ENCODE measurements around the gene OSTM1. TPM values are rescaled to one million over a fixed set of nuclear protein-coding genes. Genes with fewer than 3 reads are reported as not detected.

The OSTM1 gene
- polyA plus RNA-seq, 4 donors = 20.0 to 35.4 (median 28.3) TPM

- DNase-seq (ENCODE audit: low read depth in 4 of 4, low spot score in 2 of 4) = no peak
Observed at GRCh38 chr6:108105571-108105970, 31.0 kb upstream of the OSTM1 start.

GRCh38 chr6:108102965-108103364 lies 28.4 kb upstream of the OSTM1 start:
- no peak for DNase-seq (ENCODE audit: low read depth in 4 of 4, low spot score in 2 of 4)

GRCh38 chr6:108100003-108100402 lies 25.5 kb upstream of the OSTM1 start:
- no peak for DNase-seq (ENCODE audit: low read depth in 4 of 4, low spot score in 2 of 4)

GRCh38 chr6:108097882-108098281 lies 23.3 kb upstream of the OSTM1 start:
- DNase-seq (ENCODE audit: low read depth in 4 of 4, low spot score in 2 of 4) = no peak

- no peak for DNase-seq (ENCODE audit: low read depth in 4 of 4, low spot score in 2 of 4)
Observed at GRCh38 chr6:108093781-108094300, 19.3 kb upstream of the OSTM1 start.

GRCh38 chr6:108091288-108091687 lies 16.7 kb upstream of the OSTM1 start:
- DNase-seq (ENCODE audit: low read depth in 4 of 4, low spot score in 2 of 4) = no peak

- no peak for DNase-seq (ENCODE audit: low read depth in 4 of 4, low spot score in 2 of 4)
Observed at GRCh38 chr6:108083349-108083748, 8.8 kb upstream of the OSTM1 start.

GRCh38 chr6:108082539-108082938 lies 8.0 kb upstream of the OSTM1 start:
- no peak for DNase-seq (ENCODE audit: low read depth in 4 of 4, low spot score in 2 of 4)

- no peak for DNase-seq (ENCODE audit: low read depth in 4 of 4, low spot score in 2 of 4)
Observed at GRCh38 chr6:108080010-108080780, 5.7 kb upstream of the OSTM1 start.

- no peak for DNase-seq (ENCODE audit: low read depth in 4 of 4, low spot score in 2 of 4)
Observed at GRCh38 chr6:108078191-108078590, 3.6 kb upstream of the OSTM1 start.

GRCh38 chr6:108074057-108074358 lies 533 bp downstream of the OSTM1 start:
- DNase-seq (ENCODE audit: low read depth in 4 of 4, low spot score in 2 of 4) = no peak

GRCh38 chr6:108071736-108072276 lies 2.7 kb downstream of the OSTM1 start:
- DNase-seq (ENCODE audit: low read depth in 4 of 4, low spot score in 2 of 4) = no peak

GRCh38 chr6:108068618-108069017 lies 5.9 kb downstream of the OSTM1 start:
- DNase-seq (ENCODE audit: low read depth in 4 of 4, low spot score in 2 of 4) = no peak

GRCh38 chr6:108068182-108068581 lies 6.4 kb downstream of the OSTM1 start:
- DNase-seq (ENCODE audit: low read depth in 4 of 4, low spot score in 2 of 4) = no peak

GRCh38 chr6:108052706-108053105 lies 21.8 kb downstream of the OSTM1 start:
- DNase-seq (ENCODE audit: low read depth in 4 of 4, low spot score in 2 of 4) = no peak

- DNase-seq (ENCODE audit: low read depth in 4 of 4, low spot score in 2 of 4) = no peak
Observed at GRCh38 chr6:108051481-108051880, 23.1 kb downstream of the OSTM1 start.

- DNase-seq (ENCODE audit: low read depth in 4 of 4, low spot score in 2 of 4) = no peak
Observed at GRCh38 chr6:108039681-108040080, 34.9 kb downstream of the OSTM1 start.

GRCh38 chr6:108036884-108037283 lies 37.7 kb downstream of the OSTM1 start:
- no peak for DNase-seq (ENCODE audit: low read depth in 4 of 4, low spot score in 2 of 4)

- no peak for DNase-seq (ENCODE audit: low read depth in 4 of 4, low spot score in 2 of 4)
Observed at GRCh38 chr6:108031968-108032367, 42.6 kb downstream of the OSTM1 start.

- no peak for DNase-seq (ENCODE audit: low read depth in 4 of 4, low spot score in 2 of 4)
Observed at GRCh38 chr6:108030211-108030610, 44.3 kb downstream of the OSTM1 start.

GRCh38 chr6:108029226-108029921 lies 45.2 kb downstream of the OSTM1 start:
- DNase-seq (ENCODE audit: low read depth in 4 of 4, low spot score in 2 of 4) = peak in 2 of 4 donors; percentile 24 to 25

GRCh38 chr6:108027594-108027993 lies 46.9 kb downstream of the OSTM1 start:
- DNase-seq (ENCODE audit: low read depth in 4 of 4, low spot score in 2 of 4) = peak in 1 of 4 donors; percentile 6
